ENCODE measurements around the gene MALSU1.
A peak's percentile ranks its signal among the peaks of the same experiment; 100 is the strongest.

MALSU1 gene

GRCh38 chr7:23276947-23277346 is 22.2 kb upstream of the MALSU1 start:
- Histone ChIP-seq H3K27me3 (ENCODE audit: insufficient read depth, low read length, poor library complexity, severe bottlenecking) (no peaks in the 10 kb centered on the region), H4K20me1 (ENCODE audit: insufficient read depth, low read length, poor library complexity, severe bottlenecking) (no peaks in the 10 kb centered on the region), H3K79me2 (ENCODE audit: insufficient read depth, low read length) (no peaks in the 10 kb centered on the region), H2AFZ (ENCODE audit: low read length) (0 out of 2 replicates have a peak overlapping the region, but pooled peaks have one; percentile 11), H3K36me3 (ENCODE audit: insufficient read depth, low read length) (no peaks in the 10 kb centered on the region), H3K4me1 (ENCODE audit: insufficient read depth, low read length, poor library complexity, severe bottlenecking) (peaks cover 10% of the 10 kb centered on the region), H3K4me3 (ENCODE audit: low read length, poor library complexity, severe bottlenecking) (no peak overlapping the region), H3K4me2 (ENCODE audit: low read depth, low read length, poor library complexity, severe bottlenecking) (no peak overlapping the region), H3K9me2 (replicated peaks; ENCODE audit: low read depth, low read length) (no peaks in the 10 kb centered on the region), H3K9me3 (ENCODE audit: insufficient read depth, low read depth, low read length) (no peaks in the 10 kb centered on the region), H3K9ac (ENCODE audit: low read depth, low read length, poor library complexity, severe bottlenecking) (no peak overlapping the region), H3F3A (ENCODE audit: low read depth) (no peaks in the 10 kb centered on the region)
- no peak for TF ChIP-seq CTCF (conservative IDR thresholded peaks at IDR 0.05; ENCODE audit: low read length)
- no peak for TF ChIP-seq EZH2phosphoT487 (IDR thresholded peaks at IDR 0.05; ENCODE audit: borderline replicate concordance)

- H3K4me2 ChIP-seq (ENCODE audit: low read depth, low read length, poor library complexity, severe bottlenecking): no peak overlapping the region
- H3K9ac ChIP-seq (ENCODE audit: low read depth, low read length, poor library complexity, severe bottlenecking): no peak overlapping the region
- no peaks in the 10 kb centered on the region for H3F3A ChIP-seq (ENCODE audit: low read depth)
- H3K36me3 ChIP-seq (ENCODE audit: insufficient read depth, low read length): no peaks in the 10 kb centered on the region
- TF ChIP-seq CTCF (conservative IDR thresholded peaks at IDR 0.05; ENCODE audit: low read length): peak; percentile 86
- no peak for TF ChIP-seq EZH2phosphoT487 (IDR thresholded peaks at IDR 0.05; ENCODE audit: borderline replicate concordance)
- peak overlapping the region; percentile 25; the same call in 1 of the 2 replicates for H2AFZ ChIP-seq (ENCODE audit: low read length)
- no peaks in the 10 kb centered on the region for H3K9me3 ChIP-seq (ENCODE audit: insufficient read depth, low read depth, low read length)
- H3K9me2 ChIP-seq (replicated peaks; ENCODE audit: low read depth, low read length): no peaks in the 10 kb centered on the region
- H4K20me1 ChIP-seq (ENCODE audit: insufficient read depth, low read length, poor library complexity, severe bottlenecking): no peaks in the 10 kb centered on the region
- no peaks in the 10 kb centered on the region for H3K27me3 ChIP-seq (ENCODE audit: insufficient read depth, low read length, poor library complexity, severe bottlenecking)
- no peaks in the 10 kb centered on the region for H3K79me2 ChIP-seq (ENCODE audit: insufficient read depth, low read length)
- H3K4me1 ChIP-seq (ENCODE audit: insufficient read depth, low read length, poor library complexity, severe bottlenecking): peaks cover 10% of the 10 kb centered on the region
- no peak overlapping the region for H3K4me3 ChIP-seq (ENCODE audit: low read length, poor library complexity, severe bottlenecking)
These were observed 21.7 kb upstream of the MALSU1 start for GRCh38 chr7:23277359-23277989.

GRCh38 chr7:23279819-23280525 is 19.2 kb upstream of the MALSU1 start:
- Histone ChIP-seq H3F3A (ENCODE audit: low read depth) (no peaks in the 10 kb centered on the region), H3K9ac (ENCODE audit: low read depth, low read length, poor library complexity, severe bottlenecking) (no peak overlapping the region), H3K4me3 (ENCODE audit: low read length, poor library complexity, severe bottlenecking) (no peak overlapping the region), H3K27me3 (ENCODE audit: insufficient read depth, low read length, poor library complexity, severe bottlenecking) (no peaks in the 10 kb centered on the region), H3K4me1 (ENCODE audit: insufficient read depth, low read length, poor library complexity, severe bottlenecking) (no peaks in the 10 kb centered on the region), H3K4me2 (ENCODE audit: low read depth, low read length, poor library complexity, severe bottlenecking) (no peak overlapping the region), H2AFZ (ENCODE audit: low read length) (no peak overlapping the region), H3K9me2 (replicated peaks; ENCODE audit: low read depth, low read length) (no peaks in the 10 kb centered on the region), H3K36me3 (ENCODE audit: insufficient read depth, low read length) (no peaks in the 10 kb centered on the region), H4K20me1 (ENCODE audit: insufficient read depth, low read length, poor library complexity, severe bottlenecking) (no peaks in the 10 kb centered on the region), H3K9me3 (ENCODE audit: insufficient read depth, low read depth, low read length) (no peaks in the 10 kb centered on the region), H3K79me2 (ENCODE audit: insufficient read depth, low read length) (no peaks in the 10 kb centered on the region)
- no peak for TF ChIP-seq EZH2phosphoT487 (IDR thresholded peaks at IDR 0.05; ENCODE audit: borderline replicate concordance)
- no peak for TF ChIP-seq CTCF (conservative IDR thresholded peaks at IDR 0.05; ENCODE audit: low read length)

All from Loucy (cell line).